Kidney (tissue), 14 donors: ENCODE measurements around the gene ST6GAL1. TPM values are rescaled to one million over a fixed set of nuclear protein-coding genes. Genes with fewer than 3 reads are reported as not detected.
A peak's percentile ranks its signal among the peaks of the same experiment; 100 is the strongest.
"Not testable (repeated sequence)": the region's sequence is repeated elsewhere in the genome, so short reads cannot be mapped to it uniquely, and the experiment has no call there.

Source experiments
- DNase-seq, 5 donors: peaks; one replicate each; pipeline ENCODE4 v3.0.0-alpha.2; 2013 to 2020
- FAIRE-seq: peaks from 2 replicates; lab custom pipeline; 2012; peaks lifted over from hg19 to GRCh38; lab: Jason Lieb, UNC
- H3K27ac ChIP-seq, 2 donors: one replicate each; pipeline ENCODE4 v1.7.0; 2013; ENCODE audit warnings: low read depth in 2 of 2, low read length in 2 of 2, inconsistent platforms in 1 of 2
- H3K27me3 ChIP-seq: one replicate; pipeline ENCODE4 v1.7.1; 2013; ENCODE audit warnings: low read length, inconsistent platforms; ENCODE audit not compliant: control insufficient read depth, insufficient read depth
- H3K36me3 ChIP-seq, 3 donors: one replicate each; pipeline versions ENCODE4 v1.7.0 to v1.7.1; 2013; ENCODE audit warnings: low read length in 3 of 3, control low read depth in 1 of 3, inconsistent platforms in 1 of 3; ENCODE audit not compliant: insufficient read depth in 3 of 3, control insufficient read depth in 2 of 3
- H3K4me1 ChIP-seq, 3 donors: one replicate each; pipeline versions ENCODE4 v1.7.0 to v1.7.1; 2013; ENCODE audit warnings: low read length in 3 of 3, inconsistent platforms in 1 of 3, low read depth in 1 of 3; ENCODE audit not compliant: control insufficient read depth in 2 of 3, insufficient read depth in 2 of 3
- H3K4me3 ChIP-seq, 3 donors: one replicate each; pipeline versions ENCODE4 v1.7.0 to v1.8.1; 2013; ENCODE audit warnings: low read length in 3 of 3, control low read depth in 1 of 3, inconsistent platforms in 1 of 3
- H3K9ac ChIP-seq, 3 donors: one replicate each; pipeline versions ENCODE4 v1.7.0 to v1.7.1; 2013; ENCODE audit warnings: low read length in 3 of 3, control low read depth in 1 of 3, inconsistent platforms in 1 of 3
- H3K9me3 ChIP-seq, 3 donors: one replicate each; pipeline versions ENCODE4 v1.7.0 to v1.7.1; 2013; ENCODE audit warnings: low read length in 3 of 3, control low read depth in 1 of 3, inconsistent platforms in 1 of 3; ENCODE audit not compliant: control insufficient read depth in 2 of 3, insufficient read depth in 1 of 3
- CTCF ChIP-seq: IDR thresholded peaks from 3 replicates; pipeline ENCODE4 v1.5.1; 2012; ENCODE audit warnings: mild to moderate bottlenecking, moderate library complexity, borderline replicate concordance; ENCODE audit not compliant: insufficient read depth; ENCODE audit errors: extremely low read depth
- intact Hi-C: fragments of 100-400 bp; cut with DNase I; formaldehyde crosslinking; loops from one replicate; pipeline ENCODE4 v1.11.1; 2022
- polyA plus RNA-seq: library from polyadenylated mRNA; stranded (reverse); fragments of 350-450 nt; fragmentation: Illumina TruSeq; extraction: RNeasy Lipid Tissue Mini Kit (QIAGEN cat#74804); gene quantifications from one replicate; pipeline ENCODE4 v1.2.3, GENCODE V29; 2014; ENCODE audit warnings: low read depth, low replicate concordance; ENCODE audit not compliant: insufficient read depth
- total RNA-seq: library from RNA; stranded (reverse); fragmentation: NEBNext Ultra II Directional; extraction: Animal tissue kit (Norgen Biotek cat#: 25700); gene quantifications from one replicate; pipeline ENCODE4 v1.2.1, GENCODE V29; 2021
- donor health status: control.
- donor health status: control.
- donor health status: control.
- donor health status: control.
- donor health status: control.
- donor health status: DM: yes; HTN: yes; CAD: no.
- donor health status: Normal renal cell carcinoma (clear cell type).

ST6GAL1 gene
- total and polyA plus RNA-seq, 2 donors from 2014 or later: 62.6 to 236 TPM

GRCh38 chr3:187005827-187006481, 75.6 kb downstream of the ST6GAL1 start:
- no peak for TF ChIP-seq CTCF
- no peak overlapping the region for H3K4me3 ChIP-seq
- FAIRE-seq (no peak), DNase-seq (no peak)
- no peaks in the 10 kb centered on the region for H3K9me3 ChIP-seq
- intact Hi-C loops: no loop called here
- no peak overlapping the region for H3K27ac ChIP-seq
- H3K36me3 ChIP-seq: no peaks in the 10 kb centered on the region
- no peaks in the 10 kb centered on the region for H3K4me1 ChIP-seq
- no peaks in the 10 kb centered on the region for H3K27me3 ChIP-seq
- no peak overlapping the region for H3K9ac ChIP-seq

- H3K4me3 ChIP-seq: no peak overlapping the region
- no peaks in the 10 kb centered on the region for H3K4me1 ChIP-seq
- no peaks in the 10 kb centered on the region for H3K9me3 ChIP-seq
- DNase-seq (no peak), FAIRE-seq (no peak)
- TF ChIP-seq CTCF: no peak
- H3K27me3 ChIP-seq: no peaks in the 10 kb centered on the region
- no peak overlapping the region for H3K27ac ChIP-seq
- no peak overlapping the region for H3K9ac ChIP-seq
- intact Hi-C loops: no loop called here
- no peaks in the 10 kb centered on the region for H3K36me3 ChIP-seq
These were observed 76.7 kb downstream of the ST6GAL1 start for GRCh38 chr3:187006864-187007630.

GRCh38 chr3:187010382-187010781, 80.1 kb downstream of the ST6GAL1 start:
- H3K9me3 ChIP-seq, H3K36me3 ChIP-seq, DNase-seq, FAIRE-seq, H3K27ac ChIP-seq, H3K4me3 ChIP-seq, H3K9ac ChIP-seq, intact Hi-C loops, H3K4me1 ChIP-seq, H3K27me3 ChIP-seq: not testable (repeated sequence)

GRCh38 chr3:187011915-187012314, 81.6 kb downstream of the ST6GAL1 start:
- H3K9ac ChIP-seq: no peak overlapping the region
- peak overlapping the region in 1 of 2 donors; percentile 8 for H3K27ac ChIP-seq
- intact Hi-C loops: no loop called here
- no peak overlapping the region for H3K4me3 ChIP-seq
- TF ChIP-seq CTCF: no peak
- peaks cover 0 to 17% (median 4%) of the 10 kb centered on the region in 3 donors for H3K4me1 ChIP-seq
- FAIRE-seq (no peak), DNase-seq (peak in 1 of 5 donors; percentile 37)
- H3K27me3 ChIP-seq: no peaks in the 10 kb centered on the region
- H3K9me3 ChIP-seq: no peaks in the 10 kb centered on the region
- H3K36me3 ChIP-seq: no peaks in the 10 kb centered on the region
